SK-N-SH treated with all-trans-retinoic acid at 6 μM for 48 hours (cell line): ENCODE measurements around the gene NYAP2.

Source experiments
- ATAC-seq: fragments of 200-7000 bp; cut with Tn5 transposase; 3 replicates; pipeline ENCODE4 v1.9.1; 2020; ENCODE audit warnings: mild to moderate bottlenecking, moderate library complexity
- ARNTL ChIP-seq: fragments of 450-650 bp; formaldehyde crosslinking; IDR thresholded peaks from 2 replicates; pipeline ENCODE4 v1.5.0; 2020; ENCODE audit warnings: low read depth, mild to moderate bottlenecking, moderate library complexity, borderline replicate concordance
- BACH2 ChIP-seq: fragments of 250-450 bp; sonication (Bioruptor Pico); IDR thresholded peaks from 2 replicates; pipeline ENCODE4 v1.9.0; 2021; ENCODE audit warnings: mild to moderate bottlenecking, borderline replicate concordance
- CREB5 ChIP-seq: fragments of 250-450 bp; sonication (Bioruptor Pico); IDR thresholded peaks from 2 replicates; pipeline ENCODE4 v1.5.1; 2020; ENCODE audit warnings: low read depth, mild to moderate bottlenecking, moderate library complexity
- CSDC2 ChIP-seq: fragments of 250-450 bp; sonication (Bioruptor Pico); IDR thresholded peaks from 2 replicates; pipeline ENCODE4 v1.5.0; 2020; ENCODE audit warnings: mild to moderate bottlenecking, moderate library complexity
- CSRNP3 ChIP-seq: fragments of 250-450 bp; sonication (Bioruptor Pico); IDR thresholded peaks from 2 replicates; pipeline ENCODE4 v1.5.1; 2021; ENCODE audit warnings: mild to moderate bottlenecking, moderate library complexity
- ESRRG ChIP-seq: fragments of 250-450 bp; sonication (Bioruptor Pico); IDR thresholded peaks from 2 replicates; pipeline ENCODE4 v1.6.1; 2021; ENCODE audit warnings: mild to moderate bottlenecking
- GLIS3 ChIP-seq: fragments of 250-450 bp; sonication (Bioruptor Pico); IDR thresholded peaks from 2 replicates; pipeline ENCODE4 v1.5.0; 2020; ENCODE audit warnings: mild to moderate bottlenecking, moderate library complexity
- ISL1 ChIP-seq: fragments of 250-450 bp; sonication (Bioruptor Pico); IDR thresholded peaks from 2 replicates; pipeline ENCODE4 v2.1.2; 2022; ENCODE audit warnings: mild to moderate bottlenecking, moderate library complexity
- OSR1 ChIP-seq: fragments of 250-450 bp; sonication (Bioruptor Pico); IDR thresholded peaks from 2 replicates; pipeline ENCODE4 v1.8.0; 2022; ENCODE audit warnings: moderate library complexity, mild to moderate bottlenecking, inconsistent platforms
- POU6F1 ChIP-seq: fragments of 250-450 bp; sonication (Bioruptor Pico); IDR thresholded peaks from 2 replicates; pipeline ENCODE4 v1.8.0; 2021; ENCODE audit warnings: low read depth, mild to moderate bottlenecking, moderate library complexity, borderline replicate concordance
- PPARA ChIP-seq: fragments of 250-450 bp; sonication (Bioruptor Pico); IDR thresholded peaks from 2 replicates; pipeline ENCODE4 v1.5.0; 2020; ENCODE audit warnings: mild to moderate bottlenecking, borderline replicate concordance
- RARB ChIP-seq: fragments of 250-450 bp; sonication (Bioruptor Pico); IDR thresholded peaks from 2 replicates; pipeline ENCODE4 v1.8.0; 2021; ENCODE audit warnings: mild to moderate bottlenecking, moderate library complexity
- SNAI2 ChIP-seq: fragments of 250-450 bp; sonication (Bioruptor Pico); IDR thresholded peaks from 2 replicates; pipeline ENCODE4 v1.5.0; 2020; ENCODE audit warnings: mild to moderate bottlenecking, moderate library complexity
- TOX ChIP-seq: fragments of 250-450 bp; sonication (Bioruptor Pico); IDR thresholded peaks from 2 replicates; pipeline ENCODE4 v1.8.0; 2021; ENCODE audit warnings: mild to moderate bottlenecking, moderate library complexity, borderline replicate concordance
- ZC3H10 ChIP-seq: fragments of 250-450 bp; sonication (Bioruptor Pico); IDR thresholded peaks from 2 replicates; pipeline ENCODE4 v1.5.1; 2021; ENCODE audit warnings: mild to moderate bottlenecking, moderate library complexity
- ZFP3 ChIP-seq: fragments of 250-450 bp; sonication (Bioruptor Pico); IDR thresholded peaks from 2 replicates; pipeline ENCODE4 v1.5.0; 2020; ENCODE audit warnings: mild to moderate bottlenecking, moderate library complexity
- ZFP30 ChIP-seq: fragments of 450-650 bp; formaldehyde crosslinking; IDR thresholded peaks from 2 replicates; pipeline ENCODE4 v1.5.0; 2022; ENCODE audit warnings: mild to moderate bottlenecking, moderate library complexity
- ZNF565 ChIP-seq: fragments of 450-650 bp; formaldehyde crosslinking; conservative IDR thresholded peaks from 2 replicates; pipeline ENCODE4 v1.5.0; 2020; ENCODE audit warnings: low read depth, mild to moderate bottlenecking, moderate library complexity
- ZNF70 ChIP-seq: fragments of 450-650 bp; formaldehyde crosslinking; IDR thresholded peaks from 2 replicates; pipeline ENCODE4 v1.5.0; 2020; ENCODE audit warnings: mild to moderate bottlenecking, moderate library complexity
- ZNF8 ChIP-seq: fragments of 450-650 bp; formaldehyde crosslinking; IDR thresholded peaks from 2 replicates; pipeline ENCODE4 v1.5.0; 2020; ENCODE audit warnings: mild to moderate bottlenecking, moderate library complexity
- TF ChIP-seq, protein P1 (sequence below): fragments of 250-450 bp; sonication (Bioruptor Pico); IDR thresholded peaks from 2 replicates; pipeline ENCODE4 v1.5.0; 2020; ENCODE audit warnings: mild to moderate bottlenecking, moderate library complexity
- TF ChIP-seq, protein P2 (sequence below): fragments of 250-450 bp; sonication (Bioruptor Pico); IDR thresholded peaks from 2 replicates; pipeline ENCODE4 v1.8.0; 2020; ENCODE audit warnings: mild to moderate bottlenecking, moderate library complexity, borderline replicate concordance

The NYAP2 gene

DNA sequence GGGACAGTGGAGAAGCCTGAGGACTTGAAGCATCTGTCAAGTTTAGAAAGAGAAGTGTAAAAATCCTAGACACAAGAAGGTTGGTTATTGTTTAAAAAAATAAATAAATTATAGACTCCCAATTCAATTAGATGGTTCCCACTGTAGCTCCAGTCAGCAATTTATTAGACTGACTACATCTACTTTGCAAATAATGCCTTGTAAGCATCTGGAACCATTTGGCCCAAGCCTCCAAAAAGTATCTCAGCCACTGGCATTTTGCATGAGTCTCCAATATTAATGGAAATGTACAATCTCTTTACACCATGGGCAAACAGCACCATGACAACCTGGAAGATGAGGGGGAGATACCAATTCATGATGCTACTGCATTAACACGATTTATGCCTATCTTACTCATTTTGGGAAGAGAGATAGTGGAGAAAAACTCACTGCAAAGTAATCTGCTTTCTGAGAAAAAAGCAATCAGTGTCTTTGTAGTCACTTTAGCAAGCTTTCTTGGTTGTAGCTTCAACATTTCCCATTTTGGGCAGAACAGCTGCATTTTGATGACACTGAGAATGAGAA is 2.8 kb downstream of the NYAP2 start:
- TF ChIP-seq ZFP3 (CRISPR knock-in tag) (no peak), POU6F1 (CRISPR knock-in tag) (no peak), ZNF8 (CRISPR knock-in tag) (no peak), ZFP30 (no peak), OSR1 (CRISPR knock-in tag) (no peak), ARNTL (CRISPR knock-in tag) (no peak), ZC3H10 (CRISPR knock-in tag) (no peak), BACH2 (CRISPR knock-in tag) (no peak), CSDC2 (no peak), ISL1 (CRISPR knock-in tag) (no peak), GLIS3 (CRISPR knock-in tag) (no peak), ESRRG (CRISPR knock-in tag) (no peak), ZNF70 (no peak), SNAI2 (CRISPR knock-in tag) (no peak), CREB5 (CRISPR knock-in tag) (no peak)
- TF ChIP-seq, protein P1, sequence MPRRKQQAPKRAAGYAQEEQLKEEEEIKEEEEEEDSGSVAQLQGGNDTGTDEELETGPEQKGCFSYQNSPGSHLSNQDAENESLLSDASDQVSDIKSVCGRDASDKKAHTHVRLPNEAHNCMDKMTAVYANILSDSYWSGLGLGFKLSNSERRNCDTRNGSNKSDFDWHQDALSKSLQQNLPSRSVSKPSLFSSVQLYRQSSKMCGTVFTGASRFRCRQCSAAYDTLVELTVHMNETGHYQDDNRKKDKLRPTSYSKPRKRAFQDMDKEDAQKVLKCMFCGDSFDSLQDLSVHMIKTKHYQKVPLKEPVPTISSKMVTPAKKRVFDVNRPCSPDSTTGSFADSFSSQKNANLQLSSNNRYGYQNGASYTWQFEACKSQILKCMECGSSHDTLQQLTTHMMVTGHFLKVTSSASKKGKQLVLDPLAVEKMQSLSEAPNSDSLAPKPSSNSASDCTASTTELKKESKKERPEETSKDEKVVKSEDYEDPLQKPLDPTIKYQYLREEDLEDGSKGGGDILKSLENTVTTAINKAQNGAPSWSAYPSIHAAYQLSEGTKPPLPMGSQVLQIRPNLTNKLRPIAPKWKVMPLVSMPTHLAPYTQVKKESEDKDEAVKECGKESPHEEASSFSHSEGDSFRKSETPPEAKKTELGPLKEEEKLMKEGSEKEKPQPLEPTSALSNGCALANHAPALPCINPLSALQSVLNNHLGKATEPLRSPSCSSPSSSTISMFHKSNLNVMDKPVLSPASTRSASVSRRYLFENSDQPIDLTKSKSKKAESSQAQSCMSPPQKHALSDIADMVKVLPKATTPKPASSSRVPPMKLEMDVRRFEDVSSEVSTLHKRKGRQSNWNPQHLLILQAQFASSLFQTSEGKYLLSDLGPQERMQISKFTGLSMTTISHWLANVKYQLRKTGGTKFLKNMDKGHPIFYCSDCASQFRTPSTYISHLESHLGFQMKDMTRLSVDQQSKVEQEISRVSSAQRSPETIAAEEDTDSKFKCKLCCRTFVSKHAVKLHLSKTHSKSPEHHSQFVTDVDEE = no peak
- TF ChIP-seq, protein P2, sequence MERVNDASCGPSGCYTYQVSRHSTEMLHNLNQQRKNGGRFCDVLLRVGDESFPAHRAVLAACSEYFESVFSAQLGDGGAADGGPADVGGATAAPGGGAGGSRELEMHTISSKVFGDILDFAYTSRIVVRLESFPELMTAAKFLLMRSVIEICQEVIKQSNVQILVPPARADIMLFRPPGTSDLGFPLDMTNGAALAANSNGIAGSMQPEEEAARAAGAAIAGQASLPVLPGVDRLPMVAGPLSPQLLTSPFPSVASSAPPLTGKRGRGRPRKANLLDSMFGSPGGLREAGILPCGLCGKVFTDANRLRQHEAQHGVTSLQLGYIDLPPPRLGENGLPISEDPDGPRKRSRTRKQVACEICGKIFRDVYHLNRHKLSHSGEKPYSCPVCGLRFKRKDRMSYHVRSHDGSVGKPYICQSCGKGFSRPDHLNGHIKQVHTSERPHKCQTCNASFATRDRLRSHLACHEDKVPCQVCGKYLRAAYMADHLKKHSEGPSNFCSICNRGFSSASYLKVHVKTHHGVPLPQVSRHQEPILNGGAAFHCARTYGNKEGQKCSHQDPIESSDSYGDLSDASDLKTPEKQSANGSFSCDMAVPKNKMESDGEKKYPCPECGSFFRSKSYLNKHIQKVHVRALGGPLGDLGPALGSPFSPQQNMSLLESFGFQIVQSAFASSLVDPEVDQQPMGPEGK = no peak
- ATAC-seq = no peak

DNA sequence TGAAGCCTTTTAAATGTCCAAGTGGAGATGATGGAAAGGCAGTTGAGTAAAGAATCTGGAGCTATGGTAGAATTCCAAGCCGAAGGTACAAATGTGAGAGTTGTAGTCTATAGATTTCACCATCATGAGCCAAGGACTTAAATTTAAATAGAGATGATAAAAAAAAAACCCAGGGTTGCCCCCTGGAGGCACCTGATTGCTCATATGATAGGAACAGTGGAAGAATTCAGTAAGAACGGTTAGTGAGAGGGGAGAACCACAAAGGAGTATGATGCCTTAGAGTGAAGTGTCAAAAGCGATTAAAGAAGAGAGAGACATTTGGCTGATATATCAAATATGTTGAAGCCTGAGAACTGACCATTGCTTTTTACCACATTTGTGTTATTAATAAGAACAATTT is 11.9 kb downstream of the NYAP2 start:
- no peak for ATAC-seq
- TF ChIP-seq CSRNP3 (CRISPR knock-in tag) = no peak
- no peak for TF ChIP-seq ARNTL (CRISPR knock-in tag)
- no peak for TF ChIP-seq TOX (CRISPR knock-in tag)
- no peak for TF ChIP-seq SNAI2 (CRISPR knock-in tag)
- no peak for TF ChIP-seq ZNF8 (CRISPR knock-in tag)
- TF ChIP-seq ZC3H10 (CRISPR knock-in tag) = no peak
- no peak for TF ChIP-seq ISL1 (CRISPR knock-in tag)
- TF ChIP-seq, protein P1 = no peak
- TF ChIP-seq, protein P2 = no peak
- TF ChIP-seq POU6F1 (CRISPR knock-in tag) = no peak
- TF ChIP-seq OSR1 (CRISPR knock-in tag) = no peak
- no peak for TF ChIP-seq ESRRG (CRISPR knock-in tag)
- TF ChIP-seq RARB (CRISPR knock-in tag) = no peak
- no peak for TF ChIP-seq PPARA
- no peak for TF ChIP-seq ZFP30
- no peak for TF ChIP-seq BACH2 (CRISPR knock-in tag)
- TF ChIP-seq CSDC2 = no peak
- TF ChIP-seq ZNF565 (CRISPR knock-in tag) = no peak
